Fibroblast of lung (primary cell): ENCODE measurements around the gene TAB3.

ENCODE experiments used
- EZH2 ChIP-seq: IDR thresholded peaks from 2 replicates; pipeline ENCODE4 v1.5.1; 2012; ENCODE audit warnings: low read length, control low read depth, mild to moderate bottlenecking; ENCODE audit errors: missing control alignments
- TF ChIP-seq, protein P1 (sequence below), 2 donors: IDR thresholded peaks in 1 of 2; conservative IDR thresholded peaks in 1 of 2; 1 replicate in 1 of 2; 2 replicates in 1 of 2; pipeline ENCODE4 v1.5.1; 2011 to 2012; ENCODE audit warnings: low read length in 2 of 2, control low read depth in 1 of 2, inconsistent platforms in 1 of 2, low read depth in 1 of 2, mild to moderate bottlenecking in 1 of 2

GRCh38 chrX:30876367-30876766, 12.7 kb downstream of the TAB3 start:
- TF ChIP-seq, protein P1, sequence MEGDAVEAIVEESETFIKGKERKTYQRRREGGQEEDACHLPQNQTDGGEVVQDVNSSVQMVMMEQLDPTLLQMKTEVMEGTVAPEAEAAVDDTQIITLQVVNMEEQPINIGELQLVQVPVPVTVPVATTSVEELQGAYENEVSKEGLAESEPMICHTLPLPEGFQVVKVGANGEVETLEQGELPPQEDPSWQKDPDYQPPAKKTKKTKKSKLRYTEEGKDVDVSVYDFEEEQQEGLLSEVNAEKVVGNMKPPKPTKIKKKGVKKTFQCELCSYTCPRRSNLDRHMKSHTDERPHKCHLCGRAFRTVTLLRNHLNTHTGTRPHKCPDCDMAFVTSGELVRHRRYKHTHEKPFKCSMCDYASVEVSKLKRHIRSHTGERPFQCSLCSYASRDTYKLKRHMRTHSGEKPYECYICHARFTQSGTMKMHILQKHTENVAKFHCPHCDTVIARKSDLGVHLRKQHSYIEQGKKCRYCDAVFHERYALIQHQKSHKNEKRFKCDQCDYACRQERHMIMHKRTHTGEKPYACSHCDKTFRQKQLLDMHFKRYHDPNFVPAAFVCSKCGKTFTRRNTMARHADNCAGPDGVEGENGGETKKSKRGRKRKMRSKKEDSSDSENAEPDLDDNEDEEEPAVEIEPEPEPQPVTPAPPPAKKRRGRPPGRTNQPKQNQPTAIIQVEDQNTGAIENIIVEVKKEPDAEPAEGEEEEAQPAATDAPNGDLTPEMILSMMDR (conservative IDR thresholded peaks at IDR 0.05 in 1 of 2, IDR thresholded peaks at IDR 0.05 in 1 of 2; ENCODE audit: low read depth in 1 of 2, low read length in 2 of 2), result no peak
- TF ChIP-seq EZH2, result no peak
